Fibroblast of skin of scalp (primary cell): ENCODE measurements around the gene TBC1D24.
"Not testable (repeated sequence)": the region's sequence is repeated elsewhere in the genome, so short reads cannot be mapped to it uniquely, and the experiment has no call there.

ENCODE experiments used
- DNase-seq: peaks from one replicate; pipeline ENCODE4 v3.0.0-alpha.2; 2013

The TBC1D24 gene

DNA sequence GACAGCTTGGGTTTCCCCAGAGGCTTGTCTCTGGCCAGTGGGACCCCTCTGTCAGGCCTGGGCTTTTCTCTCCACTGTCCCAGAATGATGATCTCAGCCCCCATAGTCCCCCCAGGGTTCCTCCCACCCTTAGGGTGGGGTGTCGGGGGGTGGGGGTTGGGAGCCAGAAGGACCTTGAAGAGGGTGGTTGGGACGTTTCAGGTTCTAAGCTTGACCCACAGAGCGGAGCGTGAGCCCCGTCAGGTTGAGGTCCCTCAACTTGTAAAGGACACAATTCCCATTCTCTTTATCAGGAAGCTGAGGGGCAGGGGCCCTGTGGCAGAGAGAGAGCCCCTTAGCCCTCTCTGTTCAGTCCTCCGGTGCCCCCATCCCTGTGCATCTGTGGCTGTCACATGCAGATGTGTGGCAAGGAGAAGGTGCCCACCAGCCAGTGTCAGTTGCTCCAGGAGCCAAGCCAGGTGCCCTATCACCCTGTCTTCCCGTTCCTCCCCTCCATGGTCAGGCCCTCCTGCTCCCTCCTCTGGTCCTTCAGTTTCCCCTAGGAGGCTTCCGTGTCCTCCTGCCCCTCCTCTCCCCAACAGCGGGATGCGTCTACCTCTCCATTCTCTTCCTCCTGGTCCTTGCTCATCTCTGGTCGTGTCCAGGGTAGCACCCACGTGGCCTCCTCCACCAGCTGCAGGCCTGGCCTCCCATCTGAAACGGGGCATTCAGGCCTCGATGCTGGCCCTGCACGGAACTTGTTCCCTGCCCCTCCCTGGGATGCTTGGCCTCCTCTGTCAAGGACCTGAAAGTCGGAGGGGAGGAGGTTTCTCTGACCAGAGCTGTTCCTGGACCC, 5.3 kb upstream of the TBC1D24 start:
- DNase-seq = no peak

GRCh38 chr16:2470234-2470601, 4.7 kb upstream of the TBC1D24 start:
- no peak for DNase-seq

DNA sequence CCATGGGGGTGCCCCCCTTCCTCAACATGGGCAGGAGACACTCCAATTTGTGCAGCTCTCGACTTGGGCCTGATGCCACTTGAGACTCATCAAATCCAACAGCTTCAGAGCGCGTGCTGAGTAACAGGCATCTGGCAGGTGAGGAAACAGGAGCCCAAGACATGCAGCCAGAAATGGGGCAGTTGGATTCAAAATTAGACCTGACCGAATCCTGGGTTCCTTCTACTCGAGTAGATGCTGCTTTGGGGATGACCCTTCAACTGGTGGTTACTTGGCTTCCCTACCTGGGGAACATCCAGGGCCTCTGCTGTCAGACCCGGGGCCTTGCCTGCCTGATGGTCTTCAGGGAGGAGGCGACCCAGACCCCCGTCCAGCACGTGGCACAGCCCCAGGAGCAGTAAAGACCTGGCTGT, 4.3 kb upstream of the TBC1D24 start:
- DNase-seq = peak; percentile 24

DNA sequence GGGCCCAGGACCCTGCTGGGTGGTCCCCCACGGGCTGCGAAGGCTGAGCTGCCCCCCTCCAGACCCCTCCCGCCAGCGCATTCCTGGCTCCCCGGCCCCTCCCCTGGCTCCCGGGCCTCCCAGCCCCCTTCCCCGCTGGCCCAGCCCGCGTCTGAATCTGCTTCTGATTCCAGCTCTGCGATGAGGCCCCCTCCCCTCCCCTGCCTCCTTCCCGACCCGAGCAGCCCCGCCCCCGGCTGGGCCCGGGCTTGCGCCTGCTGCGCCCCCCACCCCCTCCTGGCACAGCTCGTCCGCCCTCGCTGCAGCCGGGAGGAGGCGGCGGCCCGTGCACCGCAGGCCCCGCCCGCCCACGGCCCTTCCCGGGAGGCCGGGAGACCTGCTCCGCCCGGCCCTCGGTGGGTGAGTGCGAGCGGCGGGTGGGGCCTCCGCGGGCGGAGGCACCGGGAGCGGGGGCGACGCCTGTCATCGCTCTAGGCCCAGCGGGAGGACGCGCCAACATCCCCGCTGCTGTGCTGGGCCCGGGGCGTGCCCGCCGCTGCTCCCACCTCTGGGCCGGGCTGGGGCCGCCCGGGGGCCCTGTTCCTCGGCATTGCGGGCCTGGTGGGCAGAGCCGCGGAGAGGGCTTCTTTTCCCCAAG, 3.8 kb upstream of the TBC1D24 start, which contains the start of gene NTN3:
TSS of gene NTN3 (plus strand) at position 282 of the 637 bp plus-strand sequence. CDS start 405 bp downstream, outside the sequence.
- peak; percentile 37 for DNase-seq

GRCh38 chr16:2471653-2472487, 3.1 kb upstream of the TBC1D24 start:
- no peak for DNase-seq

DNA sequence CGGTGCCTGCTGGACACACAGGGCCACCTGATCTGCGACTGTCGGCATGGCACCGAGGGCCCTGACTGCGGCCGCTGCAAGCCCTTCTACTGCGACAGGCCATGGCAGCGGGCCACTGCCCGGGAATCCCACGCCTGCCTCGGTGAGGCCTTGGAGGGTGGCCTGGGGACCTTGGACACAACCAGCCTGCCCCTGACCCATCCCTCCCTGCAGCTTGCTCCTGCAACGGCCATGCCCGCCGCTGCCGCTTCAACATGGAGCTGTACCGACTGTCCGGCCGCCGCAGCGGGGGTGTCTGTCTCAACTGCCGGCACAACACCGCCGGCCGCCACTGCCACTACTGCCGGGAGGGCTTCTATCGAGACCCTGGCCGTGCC, 2.5 kb upstream of the TBC1D24 start:
- no peak for DNase-seq

DNA sequence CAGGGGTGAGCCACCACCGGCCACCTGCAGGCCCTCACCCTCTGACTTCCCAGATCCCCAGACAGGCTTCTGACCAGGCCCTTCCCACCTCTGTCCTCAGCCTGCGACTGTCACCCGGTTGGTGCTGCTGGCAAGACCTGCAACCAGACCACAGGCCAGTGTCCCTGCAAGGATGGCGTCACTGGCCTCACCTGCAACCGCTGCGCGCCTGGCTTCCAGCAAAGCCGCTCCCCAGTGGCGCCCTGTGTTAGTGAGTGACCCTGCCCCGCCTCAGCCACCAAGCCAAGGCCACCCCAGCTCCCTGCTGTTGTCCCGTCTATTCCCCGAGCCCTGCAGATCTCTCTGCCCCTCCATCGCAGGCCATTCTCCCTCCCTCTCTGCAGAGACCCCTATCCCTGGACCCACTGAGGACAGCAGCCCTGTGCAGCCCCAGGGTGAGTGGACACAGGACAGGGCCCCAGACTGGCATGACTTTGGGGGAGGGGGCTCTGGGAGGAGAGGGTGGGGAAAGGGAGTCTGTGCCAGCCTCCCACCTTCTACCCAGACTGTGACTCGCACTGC, 2.0 kb upstream of the TBC1D24 start:
- no peak for DNase-seq

DNA sequence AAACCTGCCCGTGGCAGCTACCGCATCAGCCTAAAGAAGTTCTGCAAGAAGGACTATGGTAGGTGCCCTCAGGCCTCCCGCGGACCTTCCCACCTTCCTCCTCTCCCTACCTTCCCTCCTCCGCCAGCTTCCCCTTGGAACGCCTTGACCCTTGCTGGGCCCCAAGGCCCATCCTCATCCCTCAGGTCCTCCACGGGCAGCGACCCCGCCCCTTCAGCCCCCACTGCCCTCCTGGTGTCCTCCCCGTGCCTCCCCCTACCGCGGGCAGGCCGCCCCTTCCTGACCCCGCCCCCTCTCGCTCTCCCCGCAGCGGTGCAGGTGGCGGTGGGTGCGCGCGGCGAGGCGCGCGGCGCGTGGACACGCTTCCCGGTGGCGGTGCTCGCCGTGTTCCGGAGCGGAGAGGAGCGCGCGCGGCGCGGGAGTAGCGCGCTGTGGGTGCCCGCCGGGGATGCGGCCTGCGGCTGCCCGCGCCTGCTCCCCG, 1.4 kb upstream of the TBC1D24 start:
- DNase-seq = no peak

GRCh38 chr16:2473999-2474876, 689 bp upstream of the TBC1D24 start:
- DNase-seq = peak; percentile 48

DNA sequence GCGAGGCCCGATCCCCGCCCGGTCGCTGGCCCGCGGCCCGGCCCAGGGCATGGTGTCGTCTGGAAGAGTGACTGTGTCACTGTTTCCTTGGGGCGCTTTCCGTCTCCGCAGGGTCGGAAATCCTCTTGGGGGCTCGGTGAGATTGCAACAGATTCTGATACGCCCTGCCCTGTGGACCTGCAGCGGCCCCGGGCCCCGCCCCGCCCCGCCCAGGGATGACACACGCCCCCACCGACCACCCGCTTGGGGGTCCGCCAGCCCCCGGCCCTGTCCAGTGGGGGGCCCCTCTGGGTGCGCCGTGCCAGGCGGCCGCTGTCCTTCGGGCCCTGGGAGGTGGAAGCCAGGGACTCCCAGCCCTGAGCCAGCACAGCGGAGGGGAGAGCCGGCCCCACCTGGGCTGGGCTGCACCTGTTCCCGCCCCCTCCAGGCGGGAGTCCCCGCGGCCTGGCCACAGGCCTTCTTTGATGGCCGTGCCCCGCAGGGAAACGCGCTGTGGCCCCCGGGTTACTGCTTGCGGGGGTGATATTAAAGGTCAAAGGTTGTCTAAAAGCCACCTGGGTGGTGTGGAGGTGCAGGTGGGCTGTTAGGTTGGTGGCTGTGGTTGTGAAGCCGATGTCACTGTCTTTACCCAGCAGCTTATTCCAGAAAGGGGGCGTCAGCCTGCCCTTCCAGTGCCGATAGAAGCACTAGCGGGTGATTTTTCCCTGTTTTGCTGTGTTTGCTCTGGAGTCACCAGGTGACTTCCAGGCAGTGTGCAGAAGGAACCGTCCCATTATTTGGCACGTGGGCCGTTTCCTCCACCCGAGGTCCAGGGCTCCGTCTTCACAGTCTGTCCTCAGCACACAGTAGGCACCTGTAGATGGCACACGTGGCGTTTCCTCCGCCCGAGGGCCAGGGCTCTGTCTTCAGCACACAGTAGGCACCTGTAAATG, 752 bp downstream of the TBC1D24 start:
- no peak for DNase-seq

DNA sequence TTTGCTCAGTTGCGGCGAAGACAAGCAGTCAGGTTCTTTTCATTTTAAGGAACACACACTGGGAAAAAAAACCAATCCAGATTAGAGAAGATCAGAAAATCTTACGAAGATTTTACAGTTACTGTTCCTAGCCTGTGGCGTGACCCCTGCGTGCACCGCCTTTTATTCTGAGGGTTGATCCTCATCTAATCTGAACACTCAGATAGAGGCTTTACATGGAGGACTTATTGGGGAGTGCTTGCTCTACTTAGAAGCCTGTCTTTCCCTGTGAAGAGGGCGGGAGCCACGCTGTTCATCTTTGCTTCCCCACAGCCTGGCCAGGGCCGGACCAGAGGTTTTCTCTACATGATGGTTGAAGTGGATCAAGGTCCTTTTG, 1.4 kb downstream of the TBC1D24 start:
- no peak for DNase-seq

- no peak for DNase-seq
These were observed 1.8 kb downstream of the TBC1D24 start for GRCh38 chr16:2476741-2477140.

GRCh38 chr16:2477327-2477726, 2.4 kb downstream of the TBC1D24 start:
- no peak for DNase-seq

DNA sequence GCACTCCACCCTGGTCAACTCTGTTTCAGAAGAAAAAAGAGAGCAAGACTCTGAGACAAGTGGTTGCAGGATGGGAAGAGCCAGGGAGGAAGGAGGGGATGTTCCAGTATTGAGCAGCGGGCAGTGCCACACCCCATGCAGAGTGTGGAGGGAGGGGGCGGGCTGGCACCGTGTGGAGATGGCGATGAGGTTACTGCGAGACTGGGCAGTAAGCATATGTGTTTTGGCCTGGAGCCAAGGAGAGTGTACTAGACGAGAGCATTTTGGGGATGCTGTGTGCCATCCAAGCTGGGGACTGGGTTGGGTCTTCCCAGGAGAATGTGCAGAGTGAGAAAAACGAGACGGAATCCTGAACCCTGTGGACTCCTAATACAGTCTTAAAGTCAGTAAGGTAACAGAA, 3.4 kb downstream of the TBC1D24 start:
- no peak for DNase-seq

DNA sequence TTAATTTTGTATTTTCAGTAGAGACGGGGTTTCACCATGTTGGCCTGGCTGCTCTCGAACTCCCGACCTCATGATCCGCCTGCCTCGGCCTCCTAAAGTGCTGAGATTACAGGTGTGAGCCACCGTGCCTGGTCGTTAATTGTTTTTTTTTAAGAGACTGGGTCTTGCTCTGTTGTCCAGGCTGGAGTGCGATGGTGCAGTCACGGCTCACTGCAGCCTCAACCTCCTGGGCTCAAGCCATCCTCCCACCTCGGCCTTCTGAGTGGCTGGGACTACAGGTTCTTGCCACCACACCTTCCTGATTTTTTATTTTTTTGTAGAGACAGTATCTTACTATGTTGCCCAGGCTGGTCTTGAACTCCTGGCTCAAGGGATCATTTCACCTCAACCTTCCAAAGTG, 5.1 kb downstream of the TBC1D24 start:
- not testable (repeated sequence) for DNase-seq

- DNase-seq = no peak
These were observed 6.0 kb downstream of the TBC1D24 start for GRCh38 chr16:2480948-2481347.

- DNase-seq = no peak
These were observed 6.7 kb downstream of the TBC1D24 start for GRCh38 chr16:2481676-2482075.

- DNase-seq = no peak
These were observed 7.3 kb downstream of the TBC1D24 start for GRCh38 chr16:2482249-2482648.

DNA sequence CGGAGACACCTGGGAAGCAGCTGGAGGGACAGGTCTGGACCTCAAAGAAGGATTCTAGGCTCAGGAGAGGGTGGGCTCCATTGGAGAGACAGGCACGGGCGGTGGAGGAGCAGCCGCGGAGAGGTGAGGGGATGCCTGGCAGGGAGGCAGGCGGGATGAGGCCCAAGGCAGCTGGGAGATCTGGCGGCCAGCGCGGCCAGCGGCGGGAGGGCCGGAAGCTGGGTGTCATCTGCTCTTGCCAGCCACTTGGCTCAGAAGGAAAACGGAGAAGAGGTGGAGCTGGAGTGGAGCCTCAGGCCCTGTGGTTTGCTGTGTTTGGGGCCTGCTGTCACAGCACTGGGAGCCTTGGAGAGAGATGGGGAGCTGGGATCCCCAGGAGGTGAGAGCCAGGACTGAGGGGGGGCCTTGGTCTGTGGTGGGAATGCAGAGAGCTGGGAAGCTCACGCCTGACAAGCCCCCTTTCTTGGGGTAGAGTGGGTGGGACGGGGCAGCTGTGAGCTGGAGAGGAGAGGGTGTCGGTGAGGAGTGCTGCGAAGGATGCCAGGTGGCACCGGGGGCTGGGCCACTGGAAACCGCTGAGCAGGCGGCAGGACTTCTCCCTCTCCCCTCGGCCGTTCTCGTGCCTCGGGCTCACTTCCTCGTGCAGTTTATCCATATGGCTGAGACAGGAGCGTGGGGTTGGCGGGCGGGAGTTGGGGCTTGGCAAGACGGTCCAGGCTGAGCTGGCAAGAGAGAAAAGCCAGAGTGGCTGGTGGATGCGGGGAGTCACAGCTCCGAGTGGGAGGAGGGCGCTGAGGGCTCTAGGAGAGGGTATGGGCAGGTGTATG, 8.0 kb downstream of the TBC1D24 start:
- DNase-seq = peak; percentile 56
